ENCODE measurements around the gene CYP4F11.

- no peak for TF ChIP-seq REST (IDR thresholded peaks at IDR 0.05; ENCODE audit: insufficient read depth in 1 of 2, low read depth in 2 of 2, low read length in 2 of 2)
- no peak for TF ChIP-seq POLR2AphosphoS5 (IDR thresholded peaks at IDR 0.05; ENCODE audit: low read depth, low read length)
- TF ChIP-seq FOXP2 (optimal IDR thresholded peaks at IDR 0.05; ENCODE audit: borderline replicate concordance, extremely low read depth, extremely low read length, insufficient read depth): no peak
Observed at GRCh38 chr19:15926484-15926883, 7.8 kb downstream of the CYP4F11 start.

All from PFSK-1 (cell line).